HepG2 (cell line): Measurements from ENCODE around the gene MAPK8IP3. TPM values are rescaled to one million over a fixed set of nuclear protein-coding genes. Genes with fewer than 3 reads are reported as not detected.

Experiments used
- ATAC-seq: fragments of 200-7000 bp; cut with Tn5 transposase; 3 replicates; pipeline ENCODE4 v1.9.1; 2020; ENCODE audit warnings: mild to moderate bottlenecking, moderate library complexity
- BruUV-seq: library from RNA; stranded (reverse); fragments of 400-500 nt; replicated peaks from 2 replicates; lab custom pipeline; 2021; lab: Mats Ljungman, UMichigan
- CTCF ChIA-PET: fragments of 300-600 bp; formaldehyde crosslinking; extraction: SDS; loops from one replicate; lab custom pipeline; 2021; ENCODE audit warnings: low total read pairs, inconsistent platforms, low intra/inter-chr PET ratio; lab: Yijun Ruan, JAX
- POLR2A ChIA-PET: fragments of 350-600 bp; sonication (Branson Sonifier 250); formaldehyde crosslinking; loops from one replicate; lab custom pipeline; 2020; ENCODE audit warnings: antibody characterized with exemption, inconsistent platforms; lab: Yijun Ruan, JAX
- DNase-seq: peaks from one replicate; pipeline ENCODE4 v3.0.0-alpha.2; 2015; ENCODE audit warnings: low spot score
- FAIRE-seq: peaks from 3 replicates; lab custom pipeline; 2011; peaks lifted over from hg19 to GRCh38; lab: Jason Lieb, UNC
- H2AFZ ChIP-seq: one replicate; pipeline ENCODE4 v1.6.1; 2011; ENCODE audit warnings: low read length, inconsistent platforms
- H3K27ac ChIP-seq: fragments of 300-600 bp; 3 replicates; pipeline ENCODE4 v1.8.0; 2011; ENCODE audit warnings: mixed run types, mild to moderate bottlenecking, mixed read lengths, low read length, inconsistent platforms; ENCODE audit not compliant: insufficient read depth; ENCODE audit errors: extremely low read length
- H3K27me3 ChIP-seq, 2 experiments: fragments of 200-600 bp in 1 of 2; 2 replicates in 1 of 2; 3 replicates in 1 of 2; pipeline versions ENCODE4 v1.6.0 to v1.8.0; 2011; ENCODE audit warnings: low read length in 2 of 2, mild to moderate bottlenecking in 2 of 2, moderate library complexity in 2 of 2, inconsistent platforms in 1 of 2; ENCODE audit not compliant: insufficient read depth in 2 of 2, control insufficient read depth in 1 of 2
- H3K36me3 ChIP-seq, 2 experiments: fragments of 200-600 bp in 1 of 2; replicated peaks in 1 of 2; 2 replicates in 1 of 2; 3 replicates in 1 of 2; pipeline versions ENCODE4 v1.5.1 to v1.8.0; 2011; ENCODE audit warnings: low read length in 2 of 2, inconsistent platforms in 1 of 2; ENCODE audit not compliant: insufficient read depth in 2 of 2, control insufficient read depth in 1 of 2
- H3K4me1 ChIP-seq: 2 replicates; pipeline ENCODE4 v1.5.1; 2012; ENCODE audit warnings: low read length, inconsistent platforms; ENCODE audit not compliant: insufficient read depth
- H3K4me2 ChIP-seq: 2 replicates; pipeline ENCODE4 v1.6.0; 2011; ENCODE audit warnings: low read depth, low read length, inconsistent platforms
- H3K4me3 ChIP-seq, 3 experiments: fragments of 200-600 bp in 1 of 3; sonication (generic), shearing (Covaris generic) in 1 of 3; replicated peaks in 1 of 3; 2 replicates each; pipeline ENCODE4 v1.5.1; 2011 to 2016; ENCODE audit warnings: low read length in 3 of 3, inconsistent platforms in 2 of 3, low read depth in 2 of 3, mild to moderate bottlenecking in 2 of 3, control low read depth in 1 of 3, mixed read lengths in 1 of 3; ENCODE audit not compliant: insufficient read depth in 1 of 3
- H3K79me2 ChIP-seq: one replicate; pipeline ENCODE4 v1.6.1; 2011; ENCODE audit warnings: low read length, inconsistent platforms; ENCODE audit not compliant: insufficient read depth
- H3K9ac ChIP-seq: 2 replicates; pipeline ENCODE4 v1.6.0; 2011; ENCODE audit warnings: mild to moderate bottlenecking, low read depth, low read length, inconsistent platforms; ENCODE audit not compliant: insufficient read depth
- H3K9me3 ChIP-seq: 2 replicates; pipeline ENCODE4 v1.5.1; 2012; ENCODE audit warnings: mild to moderate bottlenecking, low read length
- H4K20me1 ChIP-seq: 2 replicates; pipeline ENCODE4 v1.6.0; 2011; ENCODE audit warnings: inconsistent platforms, mild to moderate bottlenecking, low read length, moderate library complexity; ENCODE audit not compliant: insufficient read depth
- JUNB ChIP-seq: sonication (generic); formaldehyde crosslinking; IDR thresholded peaks from 2 replicates; pipeline ENCODE4 v1.8.0; 2022; ENCODE audit warnings: missing genetic modification reagents, mild to moderate bottlenecking, borderline replicate concordance
- SRSF4 ChIP-seq: fragments of 200-400 bp; formaldehyde crosslinking; IDR thresholded peaks from one replicate; pipeline ENCODE4 v1.6.1; 2018; ENCODE audit warnings: mild to moderate bottlenecking, low read depth, low read length, moderate library complexity; ENCODE audit not compliant: poor library complexity, severe bottlenecking
- TFAP4 ChIP-seq: sonication (generic); IDR thresholded peaks from 2 replicates; pipeline ENCODE4 v1.6.1; 2016; ENCODE audit warnings: low read depth, borderline replicate concordance
- THAP11 ChIP-seq: IDR thresholded peaks from 2 replicates; pipeline ENCODE4 v1.6.1; 2016; ENCODE audit warnings: missing biosample characterization, missing genetic modification reagents
- ZBTB46 ChIP-seq: sonication (generic); formaldehyde crosslinking; IDR thresholded peaks from 2 replicates; pipeline ENCODE4 v1.4.0; 2020; ENCODE audit warnings: mild to moderate bottlenecking, missing genetic modification reagents, borderline replicate concordance
- ZFAT ChIP-seq: sonication (generic); formaldehyde crosslinking; conservative IDR thresholded peaks from 2 replicates; pipeline ENCODE4 v1.8.1; 2023; ENCODE audit warnings: missing genetic modification reagents, inconsistent platforms
- ZNF10 ChIP-seq: sonication (generic); formaldehyde crosslinking; IDR thresholded peaks from 2 replicates; pipeline ENCODE4 v1.4.0; 2020; ENCODE audit warnings: mild to moderate bottlenecking, low read depth, missing genetic modification reagents, borderline replicate concordance
- ZNF234 ChIP-seq: sonication (generic); formaldehyde crosslinking; conservative IDR thresholded peaks from 2 replicates; pipeline ENCODE4 v1.5.1; 2020; ENCODE audit warnings: mild to moderate bottlenecking, missing genetic modification reagents
- ZNF354B ChIP-seq: sonication (generic); formaldehyde crosslinking; IDR thresholded peaks from 2 replicates; pipeline ENCODE4 v1.8.0; 2022; ENCODE audit warnings: mild to moderate bottlenecking, missing genetic modification reagents
- ZNF816 ChIP-seq: sonication (generic); formaldehyde crosslinking; IDR thresholded peaks from 2 replicates; pipeline ENCODE4 v1.8.0; 2022; ENCODE audit warnings: missing genetic modification reagents, mild to moderate bottlenecking, borderline replicate concordance
- WGBS: methylation state at CpG from one replicate; pipeline ENCODE4 v1.1.6; 2017; ENCODE audit warnings: low lambda C conversion rate; 5-methylcytosine and 5-hydroxymethylcytosine counted together
- in situ Hi-C: cut with HindIII; loops from 2 replicates; pipeline ENCODE4 v1.10.0; 2017; ENCODE audit warnings: low pct_unique_long_range_greater_than_20kb; ENCODE audit not compliant: extremely low pct_ligation_motif_present
- intact Hi-C: fragments of 100-400 bp; cut with micrococcal nuclease; formaldehyde crosslinking; loops from one replicate; pipeline ENCODE4 v1.10.0; 2022; ENCODE audit not compliant: unreplicated experiment
- polyA plus RNA-seq, 8 experiments: library from polyadenylated mRNA; depleted of rRNA in 3 of 8; stranded (reverse) in 7 of 8; unstranded in 1 of 8; fragments of >200 nt; fragmentation: Illumina TruSeq in 4 of 8; extraction: Trizol in 4 of 8; gene quantifications; 2 replicates each; pipeline versions ENCODE4 v1.2.1 to v1.2.3, GENCODE V29; 2011 to 2016; ENCODE audit warnings: low read depth in 4 of 8, missing spikeins in 1 of 8, mixed read lengths in 1 of 8; ENCODE audit not compliant: insufficient read depth in 1 of 8
- total RNA-seq, 5 experiments: library from RNA; depleted of rRNA; stranded (reverse); fragments of >200 nt; fragmentation: Illumina TruSeq; extraction: Trizol; gene quantifications; 2 replicates each; pipeline ENCODE4 v1.2.3, GENCODE V29; 2016; ENCODE audit warnings: low read depth in 1 of 5
- TF ChIP-seq, protein P1 (sequence below): sonication (generic); formaldehyde crosslinking; IDR thresholded peaks from 2 replicates; pipeline ENCODE4 v1.4.0; 2020; ENCODE audit warnings: missing genetic modification reagents

The MAPK8IP3 gene
- total and polyA plus RNA-seq, 2 of the 13 experiments (the other 11 are each of a cell fraction or from before 2014, with no cell fraction given), result 25.1 to 41.7 TPM

GRCh38 chr16:1669698-1670097, 36.3 kb upstream of the MAPK8IP3 start (continued):
- no peak for TF ChIP-seq ZFAT (CRISPR knock-in tag)

DNA sequence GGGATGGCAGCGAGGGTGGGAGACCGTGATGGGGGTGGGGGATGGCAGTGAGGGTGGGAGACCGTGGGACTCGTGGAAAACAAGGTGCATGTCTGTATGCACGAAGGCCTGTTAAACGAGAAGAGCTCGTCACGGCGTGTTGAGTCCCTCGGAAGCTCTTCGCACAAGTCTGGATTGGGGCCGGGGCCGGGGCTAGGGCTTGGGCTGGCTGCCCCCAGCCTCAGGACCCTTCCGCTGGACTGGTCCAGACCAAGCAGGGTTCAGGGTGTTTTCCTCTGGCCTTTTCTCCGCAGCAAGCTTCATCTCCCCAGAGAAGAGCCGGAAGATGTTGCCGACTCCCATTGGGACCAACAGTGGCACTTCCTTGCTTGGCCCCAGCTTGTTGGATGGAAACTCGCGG, 35.6 kb upstream of the MAPK8IP3 start:
- no peaks in the 10 kb centered on the region for H4K20me1 ChIP-seq
- BruUV-seq, result no TSS peak
- 98% methylated on average over 19 of the region's 19 CpGs for WGBS
- POLR2A ChIA-PET, result no interaction called here
- in situ Hi-C loops (no loop called here), intact Hi-C loops (no loop called here)
- TF ChIP-seq ZNF816 (CRISPR knock-in tag) (no peak), ZBTB46 (CRISPR knock-in tag) (no peak), ZNF354B (CRISPR knock-in tag) (no peak), SRSF4 (no peak), ZNF10 (no peak), THAP11 (CRISPR knock-in tag) (no peak), TFAP4 (no peak), ZNF234 (no peak), JUNB (CRISPR knock-in tag) (no peak)
- TF ChIP-seq, protein P1, sequence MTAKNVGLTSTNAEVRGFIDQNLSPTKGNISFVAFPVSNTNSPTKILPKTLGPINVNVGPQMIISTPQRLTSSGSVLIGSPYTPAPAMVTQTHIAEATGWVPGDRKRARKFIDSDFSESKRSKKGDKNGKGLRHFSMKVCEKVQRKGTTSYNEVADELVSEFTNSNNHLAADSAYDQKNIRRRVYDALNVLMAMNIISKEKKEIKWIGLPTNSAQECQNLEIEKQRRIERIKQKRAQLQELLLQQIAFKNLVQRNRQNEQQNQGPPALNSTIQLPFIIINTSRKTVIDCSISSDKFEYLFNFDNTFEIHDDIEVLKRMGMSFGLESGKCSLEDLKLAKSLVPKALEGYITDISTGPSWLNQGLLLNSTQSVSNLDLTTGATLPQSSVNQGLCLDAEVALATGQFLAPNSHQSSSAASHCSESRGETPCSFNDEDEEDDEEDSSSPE (CRISPR knock-in tag), result no peak
- TF ChIP-seq, all 625 proteins: peak for 0
- H3K79me2 ChIP-seq, result no peaks in the 10 kb centered on the region
- no peak overlapping the region for H3K4me2 ChIP-seq
- FAIRE-seq (no peak), DNase-seq (no peak), ATAC-seq (no peak)
- H3K9ac ChIP-seq, result no peak overlapping the region
- H3K4me3 ChIP-seq, result no peak overlapping the region
- H2AFZ ChIP-seq, result no peak overlapping the region
- H3K9me3 ChIP-seq, result no peaks in the 10 kb centered on the region
- no peaks in the 10 kb centered on the region for H3K27me3 ChIP-seq
- peaks cover 35 to 95% of the 10 kb centered on the region in 2 experiments for H3K36me3 ChIP-seq
- CTCF ChIA-PET, result no interaction called here
- no peaks in the 10 kb centered on the region for H3K4me1 ChIP-seq
- no peak overlapping the region for H3K27ac ChIP-seq
